Effector memory CD4-positive, alpha-beta T cell (primary cell): Measurements from ENCODE around the gene SERP2.

Experiments used
- DNase-seq, 3 donors: peaks; one replicate each; pipeline ENCODE4 v3.0.0-alpha.2; 2020
- H3K27ac ChIP-seq: 2 replicates; pipeline ENCODE4 v1.7.0; 2013; ENCODE audit warnings: mild to moderate bottlenecking, low read length, moderate library complexity; ENCODE audit not compliant: insufficient read depth, poor library complexity, severe bottlenecking
- H3K27me3 ChIP-seq: replicated peaks from 2 replicates; pipeline ENCODE4 v1.7.0; 2013; ENCODE audit warnings: mild to moderate bottlenecking, low read length; ENCODE audit not compliant: insufficient read depth, control insufficient read depth, poor library complexity, severe bottlenecking
- H3K36me3 ChIP-seq: 2 replicates; pipeline ENCODE4 v1.7.0; 2013; ENCODE audit warnings: mild to moderate bottlenecking, low read length, moderate library complexity; ENCODE audit not compliant: control insufficient read depth, insufficient read depth
- H3K4me1 ChIP-seq: 2 replicates; pipeline ENCODE4 v1.7.0; 2013; ENCODE audit warnings: low read length, mild to moderate bottlenecking; ENCODE audit not compliant: control insufficient read depth, insufficient read depth, poor library complexity, severe bottlenecking
- H3K4me3 ChIP-seq: 2 replicates; pipeline ENCODE4 v1.7.0; 2013; ENCODE audit warnings: low read length, low read depth, mild to moderate bottlenecking; ENCODE audit not compliant: insufficient read depth, poor library complexity, severe bottlenecking
- H3K9me3 ChIP-seq: 2 replicates; pipeline ENCODE4 v1.7.0; 2013; ENCODE audit warnings: mild to moderate bottlenecking, low read length, moderate library complexity; ENCODE audit not compliant: control insufficient read depth

SERP2 gene

DNA sequence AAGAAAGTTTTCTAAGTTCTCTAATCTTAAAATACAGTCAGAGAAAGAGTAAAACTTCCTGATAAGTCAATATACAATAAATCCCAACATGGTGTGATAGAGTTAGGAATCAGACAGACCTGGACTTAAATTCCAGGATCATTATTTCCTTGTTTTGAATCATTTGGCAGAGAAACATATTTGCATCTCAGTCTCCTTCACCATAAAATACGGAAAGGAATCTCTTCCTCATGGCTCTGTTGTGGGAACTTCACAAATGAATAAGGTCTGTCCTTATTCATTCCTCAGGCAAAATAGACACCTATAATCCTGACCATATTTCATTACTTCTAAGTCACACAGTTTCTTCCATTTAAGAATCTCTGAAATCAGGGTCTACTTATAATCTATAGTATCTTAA lies 19.3 kb upstream of the SERP2 start:
- no peaks in the 10 kb centered on the region for H3K4me1 ChIP-seq
- H3K27ac ChIP-seq, result no peak overlapping the region
- no peaks in the 10 kb centered on the region for H3K36me3 ChIP-seq
- H3K27me3 ChIP-seq, result no peaks in the 10 kb centered on the region
- H3K4me3 ChIP-seq, result no peak overlapping the region
- H3K9me3 ChIP-seq, result no peaks in the 10 kb centered on the region
- DNase-seq, result no peak

DNA sequence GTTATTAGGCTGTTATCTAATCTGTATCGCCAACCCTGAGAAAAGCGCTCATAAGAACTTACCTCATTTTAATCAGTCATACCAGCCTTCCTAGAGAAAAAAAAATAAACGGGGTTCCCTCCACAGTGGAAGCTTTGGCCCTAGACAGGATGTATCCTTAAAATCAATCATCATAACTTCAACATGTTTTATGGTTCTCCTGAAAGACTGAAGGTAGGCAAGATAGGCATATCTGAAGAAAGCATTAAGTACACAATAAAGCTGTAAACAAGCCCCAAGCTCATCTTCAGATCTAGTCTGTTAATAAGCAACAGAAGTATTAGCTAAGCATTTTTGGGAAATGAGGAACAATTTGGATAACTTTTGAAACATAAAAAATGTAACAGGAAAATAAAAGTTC lies 18.7 kb upstream of the SERP2 start:
- Histone ChIP-seq H3K36me3 (no peaks in the 10 kb centered on the region), H3K9me3 (no peaks in the 10 kb centered on the region), H3K27me3 (no peaks in the 10 kb centered on the region), H3K4me1 (no peaks in the 10 kb centered on the region), H3K4me3 (no peak overlapping the region), H3K27ac (no peak overlapping the region)
- no peak for DNase-seq

DNA sequence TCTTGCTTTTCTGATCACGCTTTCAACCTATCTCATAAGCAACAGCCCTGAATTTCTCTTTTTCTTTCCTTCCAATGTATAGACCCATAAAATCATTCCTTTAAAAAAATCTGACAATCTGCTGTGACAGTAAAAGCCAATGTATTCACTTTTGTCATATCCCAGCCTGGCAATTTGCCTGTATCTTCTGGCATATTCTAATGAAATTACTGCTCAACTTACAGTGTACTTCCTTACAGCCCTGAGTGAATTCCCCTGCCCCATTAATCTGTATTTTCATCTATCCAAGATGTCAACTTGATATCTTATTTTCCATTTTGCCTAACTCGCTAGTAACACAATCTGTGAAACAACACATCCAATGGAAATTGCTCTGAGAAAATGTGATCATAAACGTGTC lies 18.0 kb upstream of the SERP2 start:
- no peak overlapping the region for H3K27ac ChIP-seq
- H3K4me3 ChIP-seq, result no peak overlapping the region
- no peak for DNase-seq
- H3K4me1 ChIP-seq, result no peaks in the 10 kb centered on the region
- no peaks in the 10 kb centered on the region for H3K9me3 ChIP-seq
- no peaks in the 10 kb centered on the region for H3K36me3 ChIP-seq
- no peaks in the 10 kb centered on the region for H3K27me3 ChIP-seq

DNA sequence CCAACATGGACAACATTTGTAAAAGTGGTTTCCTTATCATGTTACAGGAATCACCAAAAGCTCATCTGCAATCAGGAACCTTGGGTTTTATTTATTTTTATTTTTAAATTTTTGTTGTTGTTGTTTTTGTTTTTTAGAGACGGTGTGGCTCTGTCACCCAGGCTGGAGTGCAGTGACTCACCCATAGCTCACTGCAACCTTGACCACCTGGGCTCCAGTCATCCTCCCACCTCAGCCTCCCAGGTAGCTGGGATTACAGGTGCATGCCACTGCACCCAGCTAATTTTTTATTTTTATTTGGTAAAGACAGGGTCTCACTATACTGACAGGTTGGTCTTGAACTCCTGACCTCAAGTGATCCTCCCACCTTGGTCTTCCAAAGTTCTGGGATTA lies 13.6 kb upstream of the SERP2 start:
- no peaks in the 10 kb centered on the region for H3K9me3 ChIP-seq
- H3K27ac ChIP-seq, result no peak overlapping the region
- H3K36me3 ChIP-seq, result no peaks in the 10 kb centered on the region
- H3K27me3 ChIP-seq, result no peaks in the 10 kb centered on the region
- no peak for DNase-seq
- H3K4me3 ChIP-seq, result no peak overlapping the region
- H3K4me1 ChIP-seq, result no peaks in the 10 kb centered on the region

DNA sequence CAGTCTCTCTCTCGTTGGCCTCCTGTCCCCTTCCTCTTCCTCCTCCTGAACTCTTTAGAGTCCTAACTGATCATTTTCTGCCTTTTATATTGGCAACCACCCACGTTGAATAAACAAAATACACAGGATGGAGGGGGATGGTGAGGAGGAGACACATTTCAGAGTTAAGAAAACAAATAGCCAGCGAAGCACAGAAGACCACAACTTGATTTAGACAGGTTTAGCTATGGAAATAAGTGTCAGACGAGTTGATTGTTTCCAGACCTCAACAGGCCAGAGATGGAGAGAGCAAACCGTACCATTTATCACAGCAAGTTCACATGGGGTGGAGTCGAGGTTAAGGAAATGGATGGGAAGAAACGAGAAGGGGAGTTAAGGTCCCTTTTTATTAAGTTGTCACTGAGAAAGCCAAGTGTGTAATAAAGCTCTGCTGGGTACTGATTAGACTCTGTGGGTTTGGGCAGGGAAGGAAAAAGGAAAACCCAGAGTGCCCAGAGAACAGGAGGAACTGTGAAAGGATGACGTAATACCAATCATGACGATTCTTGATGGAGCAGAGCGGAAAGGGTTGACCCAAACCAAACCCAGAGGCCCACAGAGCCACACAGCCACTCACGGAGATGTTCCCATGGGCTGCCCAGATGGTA lies 11.1 kb upstream of the SERP2 start:
- Histone ChIP-seq H3K27ac (no peak overlapping the region), H3K4me1 (no peaks in the 10 kb centered on the region), H3K9me3 (no peaks in the 10 kb centered on the region), H3K4me3 (no peak overlapping the region), H3K36me3 (no peaks in the 10 kb centered on the region), H3K27me3 (no peaks in the 10 kb centered on the region)
- no peak for DNase-seq

DNA sequence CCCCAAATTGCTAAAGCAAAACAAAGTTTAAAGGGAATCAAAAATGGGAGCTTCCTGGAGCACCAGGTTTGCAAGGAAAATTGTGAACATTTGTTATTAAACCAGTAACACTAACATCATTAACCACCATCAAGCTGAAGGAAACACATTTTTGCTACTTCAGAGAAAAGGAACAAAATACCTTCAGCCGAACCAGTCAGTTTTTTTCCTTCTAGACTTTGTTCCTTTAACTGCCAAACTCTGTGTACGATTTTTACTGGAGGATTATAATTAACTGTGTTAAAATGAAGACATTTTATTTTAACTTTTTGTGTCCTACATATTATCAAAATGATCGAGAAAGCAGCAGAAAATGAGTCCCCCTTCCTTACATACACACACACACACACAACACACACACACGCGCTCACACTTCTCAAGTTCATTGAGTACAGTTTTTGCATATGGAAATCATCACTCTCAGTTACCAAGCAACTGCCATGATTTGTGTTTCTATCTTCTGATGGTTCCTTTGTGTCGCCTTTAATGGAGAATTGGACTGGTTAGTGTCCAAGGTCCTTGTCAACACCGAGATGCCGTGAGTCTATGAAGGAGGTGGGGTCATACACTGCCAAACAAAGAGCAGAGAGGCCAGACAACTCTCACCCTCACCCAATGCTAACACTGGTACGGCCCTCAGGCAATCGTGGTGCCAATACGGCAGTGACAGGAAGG lies 9.8 kb upstream of the SERP2 start:
- Histone ChIP-seq H3K27ac (no peak overlapping the region), H3K4me3 (no peak overlapping the region), H3K27me3 (no peaks in the 10 kb centered on the region)

DNA sequence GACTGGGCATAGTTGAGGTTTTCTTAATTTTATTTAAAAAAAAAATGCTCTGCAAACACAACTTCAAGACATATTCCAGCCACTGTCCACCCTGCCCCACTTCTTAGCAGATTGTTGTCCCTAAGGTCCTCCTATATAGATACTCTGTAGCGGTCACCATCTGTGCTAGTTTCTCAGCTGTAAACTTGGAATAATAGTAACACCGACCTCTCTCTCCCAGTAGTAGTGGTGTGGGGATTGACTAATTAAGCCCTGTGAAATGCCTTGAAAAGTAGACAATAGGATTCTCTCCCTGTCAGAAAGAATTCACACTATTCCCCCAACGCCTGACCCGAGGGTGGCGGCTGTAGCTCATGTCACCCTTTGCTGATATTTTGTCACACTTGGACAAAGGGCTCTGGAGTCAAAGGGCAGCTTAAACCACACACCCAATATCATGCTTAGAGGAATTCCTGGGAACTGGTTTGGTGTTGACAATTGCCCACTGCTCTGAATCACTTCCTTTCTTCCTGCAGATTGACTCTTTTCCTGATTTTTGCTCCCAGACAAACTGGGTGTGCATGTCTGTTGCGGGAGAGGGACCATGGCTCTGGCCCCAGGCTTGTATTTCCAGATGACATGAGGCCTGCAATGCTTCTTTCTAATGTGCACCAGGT lies 9.2 kb upstream of the SERP2 start:
- Histone ChIP-seq H3K4me3 (no peak overlapping the region), H3K27ac (no peak overlapping the region), H3K4me1 (no peaks in the 10 kb centered on the region), H3K9me3 (no peaks in the 10 kb centered on the region), H3K36me3 (no peaks in the 10 kb centered on the region), H3K27me3 (no peaks in the 10 kb centered on the region)
- DNase-seq, result no peak

More for the DNA sequence above, 9.8 kb upstream of the SERP2 start:
- no peaks in the 10 kb centered on the region for H3K4me1 ChIP-seq
- DNase-seq, result no peak
- no peaks in the 10 kb centered on the region for H3K36me3 ChIP-seq
- no peaks in the 10 kb centered on the region for H3K9me3 ChIP-seq

DNA sequence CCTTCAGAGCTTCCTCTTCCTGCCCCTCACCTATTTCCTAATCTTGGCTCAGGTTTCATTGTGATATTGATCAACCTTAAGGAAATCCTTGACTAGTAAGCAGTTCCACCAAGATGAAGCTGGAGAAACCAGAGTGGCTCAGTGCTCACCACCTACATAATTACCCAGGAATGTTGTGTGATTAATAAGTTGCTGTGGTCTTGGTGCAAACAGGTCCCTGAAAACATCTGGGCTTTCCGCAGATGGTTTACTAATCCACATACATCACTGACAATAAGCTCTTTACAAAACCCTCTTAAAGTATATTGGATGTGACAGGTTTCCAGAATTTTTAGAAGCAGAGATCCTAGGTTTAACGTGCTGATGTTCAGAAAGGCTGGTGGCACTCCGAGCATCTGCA lies 8.6 kb upstream of the SERP2 start:
- Histone ChIP-seq H3K27ac (no peak overlapping the region), H3K27me3 (no peaks in the 10 kb centered on the region), H3K36me3 (no peaks in the 10 kb centered on the region), H3K4me3 (no peak overlapping the region), H3K4me1 (no peaks in the 10 kb centered on the region), H3K9me3 (no peaks in the 10 kb centered on the region)
- DNase-seq, result no peak

DNA sequence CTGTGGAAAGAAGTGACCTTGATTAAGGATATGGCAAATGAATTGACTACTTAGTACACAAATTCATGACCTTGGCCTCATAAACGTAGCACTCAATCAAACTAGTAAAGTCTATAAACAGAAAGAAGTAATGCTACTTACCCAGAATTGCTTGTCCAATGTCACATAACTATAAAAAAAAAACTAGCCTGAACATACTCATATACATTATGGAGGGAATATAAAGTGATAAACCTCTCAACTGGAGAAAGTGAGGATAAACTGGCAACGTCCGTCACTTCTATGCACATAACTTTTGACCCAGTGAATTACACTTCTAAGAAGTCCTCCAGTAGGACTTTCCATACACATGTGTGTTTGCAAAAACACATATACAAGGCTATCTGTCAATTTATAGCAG lies 7.7 kb upstream of the SERP2 start:
- Histone ChIP-seq H3K9me3 (no peaks in the 10 kb centered on the region), H3K4me3 (no peak overlapping the region), H3K4me1 (no peaks in the 10 kb centered on the region), H3K36me3 (no peaks in the 10 kb centered on the region), H3K27ac (no peak overlapping the region), H3K27me3 (no peaks in the 10 kb centered on the region)
- no peak for DNase-seq

DNA sequence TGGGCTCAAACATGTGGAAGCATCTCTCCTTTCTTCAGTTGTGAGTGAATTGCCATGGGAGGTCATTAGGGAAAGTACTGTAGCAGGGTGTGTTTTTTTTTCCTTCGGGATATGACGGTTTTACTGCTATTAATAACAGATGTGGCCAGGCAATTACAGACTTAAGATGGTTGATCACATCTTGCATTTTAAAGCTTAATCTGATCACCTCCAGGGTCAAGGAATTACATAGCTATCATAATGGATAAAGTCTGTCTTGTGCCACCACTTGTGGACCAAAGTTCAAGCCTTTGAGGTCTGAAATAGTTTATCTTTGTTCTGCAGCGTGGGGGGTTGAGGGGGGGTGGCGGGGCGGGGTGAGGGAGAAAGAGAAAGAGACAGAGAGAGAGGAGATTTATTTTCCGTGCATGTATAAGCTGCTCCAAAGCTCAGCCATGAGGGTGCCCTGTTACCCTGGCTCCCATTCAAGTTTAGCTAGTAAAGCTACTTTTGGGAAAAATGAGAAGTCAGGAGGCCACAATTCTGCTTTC lies 5.5 kb upstream of the SERP2 start:
- Histone ChIP-seq H3K27me3 (peaks cover 6% of the 10 kb centered on the region), H3K9me3 (no peaks in the 10 kb centered on the region), H3K27ac (no peak overlapping the region), H3K4me3 (no peak overlapping the region), H3K36me3 (no peaks in the 10 kb centered on the region), H3K4me1 (no peaks in the 10 kb centered on the region)
- no peak for DNase-seq
